HepG2 (cell line): ENCODE data around the gene UNC5CL. TPM values are rescaled to one million over a fixed set of nuclear protein-coding genes. Genes with fewer than 3 reads are reported as not detected.

Source experiments
- AGO2 ChIP-seq: fragments of 200-400 bp; formaldehyde crosslinking; optimal IDR thresholded peaks from 2 replicates; pipeline ENCODE3; 2017; ENCODE audit warnings: mild to moderate bottlenecking, low read depth, low read length, moderate library complexity
- ATF3 ChIP-seq: sonication (generic); formaldehyde crosslinking; IDR thresholded peaks from 2 replicates; pipeline ENCODE4 v1.4.0; 2020; ENCODE audit warnings: missing genetic modification reagents
- BORCS8-MEF2B ChIP-seq: sonication (generic); formaldehyde crosslinking; IDR thresholded peaks from 2 replicates; pipeline ENCODE4 v1.8.0; 2022; ENCODE audit warnings: mild to moderate bottlenecking, missing genetic modification reagents
- IRF9 ChIP-seq: sonication (generic); formaldehyde crosslinking; IDR thresholded peaks from 2 replicates; pipeline ENCODE4 v1.8.0; 2022; ENCODE audit warnings: missing genetic modification reagents, mild to moderate bottlenecking, borderline replicate concordance
- KLF12 ChIP-seq: sonication (generic); formaldehyde crosslinking; IDR thresholded peaks from 2 replicates; pipeline ENCODE4 v1.4.0; 2020; ENCODE audit warnings: missing genetic modification reagents, borderline replicate concordance
- MYPOP ChIP-seq: sonication (generic); formaldehyde crosslinking; IDR thresholded peaks from 2 replicates; pipeline ENCODE4 v1.8.1; 2023; ENCODE audit warnings: mild to moderate bottlenecking, moderate library complexity, missing genetic modification reagents
- NPAS2 ChIP-seq: sonication (generic); formaldehyde crosslinking; IDR thresholded peaks from 2 replicates; pipeline ENCODE4 v1.8.0; 2022; ENCODE audit warnings: mild to moderate bottlenecking, missing genetic modification reagents, borderline replicate concordance
- PTBP1 ChIP-seq: fragments of 200-400 bp; formaldehyde crosslinking; IDR thresholded peaks from 2 replicates; pipeline ENCODE4 v1.6.1; 2018; ENCODE audit warnings: low read length, low read depth; ENCODE audit not compliant: poor library complexity, severe bottlenecking
- RAD21 ChIP-seq: fragments of 450-650 bp; formaldehyde crosslinking; IDR thresholded peaks from 2 replicates; pipeline ENCODE4 v1.5.0; 2020; ENCODE audit warnings: mild to moderate bottlenecking
- SCMH1 ChIP-seq: sonication (generic); formaldehyde crosslinking; IDR thresholded peaks from 2 replicates; pipeline ENCODE4 v1.9.0; 2021; ENCODE audit warnings: missing genetic modification reagents, mild to moderate bottlenecking, borderline replicate concordance
- SMYD3 ChIP-seq: sonication (generic); formaldehyde crosslinking; IDR thresholded peaks from 2 replicates; pipeline ENCODE4 v1.8.1; 2023; ENCODE audit warnings: mild to moderate bottlenecking, missing genetic modification reagents
- SNAPC2 ChIP-seq: sonication (generic); formaldehyde crosslinking; IDR thresholded peaks from 2 replicates; pipeline ENCODE4 v1.8.1; 2022; ENCODE audit warnings: mild to moderate bottlenecking, missing genetic modification reagents
- ZBTB38 ChIP-seq: sonication (generic); formaldehyde crosslinking; IDR thresholded peaks from 2 replicates; pipeline ENCODE4 v1.5.1; 2020; ENCODE audit warnings: mild to moderate bottlenecking, missing genetic modification reagents
- ZFX ChIP-seq: sonication (generic); formaldehyde crosslinking; IDR thresholded peaks from 2 replicates; pipeline ENCODE4 v1.4.0; 2020; ENCODE audit warnings: mild to moderate bottlenecking, low read depth, missing genetic modification reagents, moderate library complexity
- ZKSCAN1 ChIP-seq: fragments of 150-350 bp; IDR thresholded peaks from 2 replicates; pipeline ENCODE4 v1.6.1; 2014; ENCODE audit warnings: low read length
- ZNF275 ChIP-seq: sonication (generic); formaldehyde crosslinking; IDR thresholded peaks from 2 replicates; pipeline ENCODE4 v1.8.0; 2022; ENCODE audit warnings: missing genetic modification reagents, mild to moderate bottlenecking, inconsistent platforms, borderline replicate concordance
- ZNF326 ChIP-seq: sonication (generic); formaldehyde crosslinking; IDR thresholded peaks from 2 replicates; pipeline ENCODE4 v1.4.0; 2020; ENCODE audit warnings: missing genetic modification reagents, borderline replicate concordance
- ZNF367 ChIP-seq: sonication (generic); formaldehyde crosslinking; IDR thresholded peaks from 2 replicates; pipeline ENCODE4 v1.4.0; 2020; ENCODE audit warnings: missing genetic modification reagents, borderline replicate concordance
- ZNF530 ChIP-seq: sonication (generic); formaldehyde crosslinking; IDR thresholded peaks from 2 replicates; pipeline ENCODE4 v1.5.0; 2020; ENCODE audit warnings: low read depth, mild to moderate bottlenecking, missing genetic modification reagents
- ZNF552 ChIP-seq: sonication (generic); formaldehyde crosslinking; IDR thresholded peaks from 2 replicates; pipeline ENCODE4 v1.9.0; 2022; ENCODE audit warnings: missing genetic modification reagents, mild to moderate bottlenecking, borderline replicate concordance
- ZNF558 ChIP-seq: sonication (generic); formaldehyde crosslinking; IDR thresholded peaks from 2 replicates; pipeline ENCODE4 v1.9.0; 2022; ENCODE audit warnings: mild to moderate bottlenecking, missing genetic modification reagents, borderline replicate concordance
- ZNF569 ChIP-seq: sonication (generic); formaldehyde crosslinking; IDR thresholded peaks from 2 replicates; pipeline ENCODE4 v1.5.0; 2020; ENCODE audit warnings: mild to moderate bottlenecking, missing genetic modification reagents, moderate library complexity, borderline replicate concordance
- ZNF710 ChIP-seq: sonication (generic); formaldehyde crosslinking; IDR thresholded peaks from 2 replicates; pipeline ENCODE4 v1.5.0; 2020; ENCODE audit warnings: mild to moderate bottlenecking, missing genetic modification reagents, borderline replicate concordance
- ZNF781 ChIP-seq: sonication (generic); formaldehyde crosslinking; IDR thresholded peaks from 2 replicates; pipeline ENCODE4 v1.5.1; 2020; ENCODE audit warnings: borderline replicate concordance, mild to moderate bottlenecking, missing genetic modification reagents; ENCODE audit errors: not compliant biosample characterization
- ZNF891 ChIP-seq: sonication (generic); formaldehyde crosslinking; IDR thresholded peaks from 2 replicates; pipeline ENCODE4 v1.5.0; 2020; ENCODE audit warnings: mild to moderate bottlenecking, missing genetic modification reagents
- polyA plus RNA-seq, 8 experiments: library from polyadenylated mRNA; depleted of rRNA in 3 of 8; stranded (reverse) in 7 of 8; unstranded in 1 of 8; fragments of >200 nt; fragmentation: Illumina TruSeq in 4 of 8; extraction: Trizol in 4 of 8; gene quantifications; 2 replicates each; pipeline versions ENCODE4 v1.2.1 to v1.2.3, GENCODE V29; 2011 to 2016; ENCODE audit warnings: low read depth in 4 of 8, missing spikeins in 1 of 8, mixed read lengths in 1 of 8; ENCODE audit not compliant: insufficient read depth in 1 of 8
- total RNA-seq, 5 experiments: library from RNA; depleted of rRNA; stranded (reverse); fragments of >200 nt; fragmentation: Illumina TruSeq; extraction: Trizol; gene quantifications; 2 replicates each; pipeline ENCODE4 v1.2.3, GENCODE V29; 2016; ENCODE audit warnings: low read depth in 1 of 5

Gene UNC5CL
- total and polyA plus RNA-seq, 2 of the 13 experiments (the other 11 are each of a cell fraction or from before 2014, with no cell fraction given), result 2.4 to 2.5 TPM

- no peak for TF ChIP-seq NPAS2 (CRISPR knock-in tag)
- TF ChIP-seq ZNF530 (CRISPR knock-in tag), result no peak
- TF ChIP-seq PTBP1, result no peak
- TF ChIP-seq SCMH1 (CRISPR knock-in tag), result no peak
- TF ChIP-seq ATF3 (CRISPR knock-in tag), result no peak
- TF ChIP-seq SMYD3, result no peak
- TF ChIP-seq ZNF552, result no peak
- TF ChIP-seq ZNF275, result no peak
- TF ChIP-seq ZFX, result 0 out of 2 replicates have a peak, but pooled peaks have one; percentile 6
- TF ChIP-seq MYPOP (CRISPR knock-in tag), result no peak
- no peak for TF ChIP-seq ZNF326 (CRISPR knock-in tag)
- no peak for TF ChIP-seq AGO2
- TF ChIP-seq ZNF367 (CRISPR knock-in tag), result no peak
- no peak for TF ChIP-seq ZBTB38 (CRISPR knock-in tag)
- no peak for TF ChIP-seq KLF12
- no peak for TF ChIP-seq ZNF891 (CRISPR knock-in tag)
- TF ChIP-seq SNAPC2 (CRISPR knock-in tag), result no peak
- 0 out of 2 replicates have a peak, but pooled peaks have one; percentile 31 for TF ChIP-seq IRF9 (CRISPR knock-in tag)
- TF ChIP-seq RAD21 (CRISPR knock-in tag), result no peak
- no peak for TF ChIP-seq ZNF558 (CRISPR knock-in tag)
- no peak for TF ChIP-seq ZKSCAN1
- no peak for TF ChIP-seq ZNF781 (CRISPR knock-in tag)
- TF ChIP-seq BORCS8-MEF2B, result no peak
- TF ChIP-seq ZNF569 (CRISPR knock-in tag), result no peak
- TF ChIP-seq ZNF710 (CRISPR knock-in tag), result 0 out of 2 replicates have a peak, but pooled peaks have one; percentile 61
Measured at GRCh38 chr6:41011673-41012072, 27.3 kb downstream of the UNC5CL start (continued).
